Kidney (tissue), 14 donors: Measurements from ENCODE around the gene VGLL4. TPM values are rescaled to one million over a fixed set of nuclear protein-coding genes. Genes with fewer than 3 reads are reported as not detected.
A peak's percentile ranks its signal among the peaks of the same experiment; 100 is the strongest.

Source experiments
- DNase-seq, 5 donors: peaks; one replicate each; pipeline ENCODE4 v3.0.0-alpha.2; 2013 to 2020
- FAIRE-seq: peaks from 2 replicates; lab custom pipeline; 2012; peaks lifted over from hg19 to GRCh38; lab: Jason Lieb, UNC
- H3K27ac ChIP-seq, 2 donors: one replicate each; pipeline ENCODE4 v1.7.0; 2013; ENCODE audit warnings: low read depth in 2 of 2, low read length in 2 of 2, inconsistent platforms in 1 of 2
- H3K27me3 ChIP-seq: one replicate; pipeline ENCODE4 v1.7.1; 2013; ENCODE audit warnings: low read length, inconsistent platforms; ENCODE audit not compliant: control insufficient read depth, insufficient read depth
- H3K36me3 ChIP-seq, 3 donors: one replicate each; pipeline versions ENCODE4 v1.7.0 to v1.7.1; 2013; ENCODE audit warnings: low read length in 3 of 3, control low read depth in 1 of 3, inconsistent platforms in 1 of 3; ENCODE audit not compliant: insufficient read depth in 3 of 3, control insufficient read depth in 2 of 3
- H3K4me1 ChIP-seq, 3 donors: one replicate each; pipeline versions ENCODE4 v1.7.0 to v1.7.1; 2013; ENCODE audit warnings: low read length in 3 of 3, inconsistent platforms in 1 of 3, low read depth in 1 of 3; ENCODE audit not compliant: control insufficient read depth in 2 of 3, insufficient read depth in 2 of 3
- H3K4me3 ChIP-seq, 3 donors: one replicate each; pipeline versions ENCODE4 v1.7.0 to v1.8.1; 2013; ENCODE audit warnings: low read length in 3 of 3, control low read depth in 1 of 3, inconsistent platforms in 1 of 3
- H3K9ac ChIP-seq, 3 donors: one replicate each; pipeline versions ENCODE4 v1.7.0 to v1.7.1; 2013; ENCODE audit warnings: low read length in 3 of 3, control low read depth in 1 of 3, inconsistent platforms in 1 of 3
- H3K9me3 ChIP-seq, 3 donors: one replicate each; pipeline versions ENCODE4 v1.7.0 to v1.7.1; 2013; ENCODE audit warnings: low read length in 3 of 3, control low read depth in 1 of 3, inconsistent platforms in 1 of 3; ENCODE audit not compliant: control insufficient read depth in 2 of 3, insufficient read depth in 1 of 3
- intact Hi-C: fragments of 100-400 bp; cut with DNase I; formaldehyde crosslinking; loops from one replicate; pipeline ENCODE4 v1.11.1; 2022
- polyA plus RNA-seq: library from polyadenylated mRNA; stranded (reverse); fragments of 350-450 nt; fragmentation: Illumina TruSeq; extraction: RNeasy Lipid Tissue Mini Kit (QIAGEN cat#74804); gene quantifications from one replicate; pipeline ENCODE4 v1.2.3, GENCODE V29; 2014; ENCODE audit warnings: low read depth, low replicate concordance; ENCODE audit not compliant: insufficient read depth
- total RNA-seq: library from RNA; stranded (reverse); fragmentation: NEBNext Ultra II Directional; extraction: Animal tissue kit (Norgen Biotek cat#: 25700); gene quantifications from one replicate; pipeline ENCODE4 v1.2.1, GENCODE V29; 2021
- TF ChIP-seq, protein P1 (sequence below): IDR thresholded peaks from 3 replicates; pipeline ENCODE4 v1.5.1; 2012; ENCODE audit warnings: mild to moderate bottlenecking, moderate library complexity, borderline replicate concordance; ENCODE audit not compliant: insufficient read depth; ENCODE audit errors: extremely low read depth
- donor health status: control.
- donor health status: control.
- donor health status: control.
- donor health status: control.
- donor health status: control.
- donor health status: DM: yes; HTN: yes; CAD: no.
- donor health status: Normal renal cell carcinoma (clear cell type).

The VGLL4 gene
- total and polyA plus RNA-seq, 2 donors from 2014 or later = 41.4 to 78.5 TPM

DNA sequence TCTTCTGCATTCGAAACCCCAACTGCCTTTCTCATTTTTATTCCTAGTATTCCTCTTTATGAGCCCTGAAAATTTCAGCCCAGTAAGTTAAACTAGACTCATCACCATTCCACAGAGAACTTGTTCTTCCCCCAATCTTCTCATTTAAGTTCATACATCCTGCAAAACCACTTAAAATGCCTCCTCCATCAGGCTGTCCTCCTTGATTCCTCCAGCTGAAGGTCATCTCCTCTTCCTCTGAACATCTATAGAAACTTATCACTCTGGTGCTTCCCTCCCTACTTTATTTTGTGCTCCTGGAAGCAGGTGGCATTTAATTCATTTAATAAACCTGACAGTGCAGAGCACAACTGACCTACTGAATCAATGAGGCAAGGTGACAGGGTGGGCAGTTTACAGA lies 38.3 kb downstream of the VGLL4 start:
- Histone ChIP-seq H3K36me3 (peaks cover 0 to 3% (median 0%) of the 10 kb centered on the region in 3 donors), H3K9ac (no peak overlapping the region), H3K4me3 (no peak overlapping the region), H3K4me1 (peaks cover 0 to 8% (median 4%) of the 10 kb centered on the region in 3 donors), H3K27me3 (no peaks in the 10 kb centered on the region), H3K9me3 (no peaks in the 10 kb centered on the region), H3K27ac (no peak overlapping the region)
- TF ChIP-seq, protein P1, sequence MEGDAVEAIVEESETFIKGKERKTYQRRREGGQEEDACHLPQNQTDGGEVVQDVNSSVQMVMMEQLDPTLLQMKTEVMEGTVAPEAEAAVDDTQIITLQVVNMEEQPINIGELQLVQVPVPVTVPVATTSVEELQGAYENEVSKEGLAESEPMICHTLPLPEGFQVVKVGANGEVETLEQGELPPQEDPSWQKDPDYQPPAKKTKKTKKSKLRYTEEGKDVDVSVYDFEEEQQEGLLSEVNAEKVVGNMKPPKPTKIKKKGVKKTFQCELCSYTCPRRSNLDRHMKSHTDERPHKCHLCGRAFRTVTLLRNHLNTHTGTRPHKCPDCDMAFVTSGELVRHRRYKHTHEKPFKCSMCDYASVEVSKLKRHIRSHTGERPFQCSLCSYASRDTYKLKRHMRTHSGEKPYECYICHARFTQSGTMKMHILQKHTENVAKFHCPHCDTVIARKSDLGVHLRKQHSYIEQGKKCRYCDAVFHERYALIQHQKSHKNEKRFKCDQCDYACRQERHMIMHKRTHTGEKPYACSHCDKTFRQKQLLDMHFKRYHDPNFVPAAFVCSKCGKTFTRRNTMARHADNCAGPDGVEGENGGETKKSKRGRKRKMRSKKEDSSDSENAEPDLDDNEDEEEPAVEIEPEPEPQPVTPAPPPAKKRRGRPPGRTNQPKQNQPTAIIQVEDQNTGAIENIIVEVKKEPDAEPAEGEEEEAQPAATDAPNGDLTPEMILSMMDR = no peak
- intact Hi-C loops = no loop called here
- DNase-seq = no peak
- FAIRE-seq = no peak

- FAIRE-seq (no peak), DNase-seq (peak in 1 of 5 donors; percentile 33)
- Histone ChIP-seq H3K9me3 (no peaks in the 10 kb centered on the region), H3K36me3 (peaks cover 0 to 3% (median 0%) of the 10 kb centered on the region in 3 donors), H3K4me3 (no peak overlapping the region), H3K27ac (peak overlapping the region; percentile 40 to 54), H3K27me3 (no peaks in the 10 kb centered on the region), H3K4me1 (peaks cover 2 to 12% (median 8%) of the 10 kb centered on the region in 3 donors), H3K9ac (no peak overlapping the region)
- intact Hi-C loops = no loop called here
- TF ChIP-seq, protein P1 = no peak
These were observed 39.4 kb downstream of the VGLL4 start for GRCh38 chr3:11604139-11604892.

GRCh38 chr3:11603628-11604027 lies 40.1 kb downstream of the VGLL4 start:
- Histone ChIP-seq H3K9ac (no peak overlapping the region), H3K27me3 (no peaks in the 10 kb centered on the region), H3K27ac (peak overlapping the region; percentile 54 to 68), H3K36me3 (peaks cover 0 to 3% (median 0%) of the 10 kb centered on the region in 3 donors), H3K4me1 (peaks cover 2 to 12% (median 8%) of the 10 kb centered on the region in 3 donors), H3K4me3 (no peak overlapping the region), H3K9me3 (no peaks in the 10 kb centered on the region)
- DNase-seq (peak in 3 of 5 donors; percentile 37 to 79 (median 52)), FAIRE-seq (no peak)
- intact Hi-C loops = no loop called here
- TF ChIP-seq, protein P1 = no peak
